ENCODE data around the gene LZTS2.
"Not testable (repeated sequence)": the region's sequence is repeated elsewhere in the genome, so short reads cannot be mapped to it uniquely, and the experiment has no call there.

Gene LZTS2

GRCh38 chr10:101027106-101027720, 27.6 kb downstream of the LZTS2 start:
- no peaks in the 10 kb centered on the region for H3K27me3 Mint-ChIP-seq
- H3K9me3 Mint-ChIP-seq (ENCODE audit: low read depth) = no peaks in the 10 kb centered on the region
- H3K4me1 Mint-ChIP-seq (ENCODE audit: low read depth) = peaks cover 8% of the 10 kb centered on the region
- no peaks in the 10 kb centered on the region for H3K36me3 Mint-ChIP-seq
- no peak overlapping the region for H3K4me3 Mint-ChIP-seq
- no peak overlapping the region for H3K27ac Mint-ChIP-seq

- Mint-ChIP-seq H3K4me3 (no peak overlapping the region), H3K27ac (no peak overlapping the region), H3K36me3 (no peaks in the 10 kb centered on the region), H3K4me1 (ENCODE audit: low read depth) (peaks cover 23% of the 10 kb centered on the region), H3K9me3 (ENCODE audit: low read depth) (no peaks in the 10 kb centered on the region), H3K27me3 (no peaks in the 10 kb centered on the region)
Observed at GRCh38 chr10:101028446-101029337, 29.1 kb downstream of the LZTS2 start.

- Mint-ChIP-seq H3K4me3 (no peak overlapping the region), H3K27ac (no peak overlapping the region)
Observed at GRCh38 chr10:101029520-101030295, 30.1 kb downstream of the LZTS2 start.

GRCh38 chr10:101030496-101031127, 31.0 kb downstream of the LZTS2 start:
- H3K4me3 Mint-ChIP-seq = peak overlapping the region; percentile 89
- H3K4me1 Mint-ChIP-seq (ENCODE audit: low read depth) = peaks cover 25% of the 10 kb centered on the region
- no peaks in the 10 kb centered on the region for H3K36me3 Mint-ChIP-seq
- H3K9me3 Mint-ChIP-seq (ENCODE audit: low read depth) = no peaks in the 10 kb centered on the region
- H3K27me3 Mint-ChIP-seq = no peaks in the 10 kb centered on the region
- H3K27ac Mint-ChIP-seq = no peak overlapping the region

More at GRCh38 chr10:101029520-101030295, 30.1 kb downstream of the LZTS2 start:
- Mint-ChIP-seq H3K36me3 (no peaks in the 10 kb centered on the region), H3K9me3 (ENCODE audit: low read depth) (no peaks in the 10 kb centered on the region), H3K4me1 (ENCODE audit: low read depth) (peaks cover 25% of the 10 kb centered on the region), H3K27me3 (no peaks in the 10 kb centered on the region)

GRCh38 chr10:101031128-101031795, 31.7 kb downstream of the LZTS2 start, which contains the start of the genes PDZD7 and SFXN3:
Gene PDZD7 (minus strand): TSS chr10:101031129. CDS start chr10:101030219, 910 bp downstream.
Gene SFXN3 (plus strand): TSS chr10:101031234. CDS start chr10:101034695, 3,461 bp downstream.
- H3K4me1 Mint-ChIP-seq (ENCODE audit: low read depth) = peaks cover 25% of the 10 kb centered on the region
- H3K4me3 Mint-ChIP-seq = peak within 1 kb of the TSS; percentile 89
- no peaks in the 10 kb centered on the region for H3K27me3 Mint-ChIP-seq
- no peaks in the 10 kb centered on the region for H3K9me3 Mint-ChIP-seq (ENCODE audit: low read depth)
- H3K36me3 Mint-ChIP-seq = no peaks in the 10 kb centered on the region
- peak within 1 kb of the TSS; percentile 68 for H3K27ac Mint-ChIP-seq

GRCh38 chr10:101031796-101032636, 32.4 kb downstream of the LZTS2 start:
- no peaks in the 10 kb centered on the region for H3K36me3 Mint-ChIP-seq
- no peaks in the 10 kb centered on the region for H3K9me3 Mint-ChIP-seq (ENCODE audit: low read depth)
- H3K27ac Mint-ChIP-seq = peak overlapping the region; percentile 90
- peak overlapping the region; percentile 89 for H3K4me3 Mint-ChIP-seq
- H3K4me1 Mint-ChIP-seq (ENCODE audit: low read depth) = peaks cover 25% of the 10 kb centered on the region
- no peaks in the 10 kb centered on the region for H3K27me3 Mint-ChIP-seq

GRCh38 chr10:101032637-101033224, 33.1 kb downstream of the LZTS2 start:
- H3K27me3 Mint-ChIP-seq = no peaks in the 10 kb centered on the region
- peak overlapping the region; percentile 90 for H3K27ac Mint-ChIP-seq
- peaks cover 25% of the 10 kb centered on the region for H3K4me1 Mint-ChIP-seq (ENCODE audit: low read depth)
- no peaks in the 10 kb centered on the region for H3K36me3 Mint-ChIP-seq
- H3K9me3 Mint-ChIP-seq (ENCODE audit: low read depth) = no peaks in the 10 kb centered on the region
- H3K4me3 Mint-ChIP-seq = peak overlapping the region; percentile 89

- no peaks in the 10 kb centered on the region for H3K9me3 Mint-ChIP-seq (ENCODE audit: low read depth)
- H3K4me1 Mint-ChIP-seq (ENCODE audit: low read depth) = peaks cover 25% of the 10 kb centered on the region
- H3K27ac Mint-ChIP-seq = peak overlapping the region; percentile 75
- no peaks in the 10 kb centered on the region for H3K27me3 Mint-ChIP-seq
- no peaks in the 10 kb centered on the region for H3K36me3 Mint-ChIP-seq
- peak overlapping the region; percentile 89 for H3K4me3 Mint-ChIP-seq
Observed at GRCh38 chr10:101033276-101033675, 33.7 kb downstream of the LZTS2 start.

- not testable (repeated sequence) for H3K27ac Mint-ChIP-seq; H3K4me3 Mint-ChIP-seq; H3K36me3 Mint-ChIP-seq; H3K27me3 Mint-ChIP-seq; H3K9me3 Mint-ChIP-seq (ENCODE audit: low read depth)
- peaks cover 25% of the 10 kb centered on the region for H3K4me1 Mint-ChIP-seq (ENCODE audit: low read depth)
Observed at GRCh38 chr10:101034404-101034803, 34.8 kb downstream of the LZTS2 start.

- no peaks in the 10 kb centered on the region for H3K36me3 Mint-ChIP-seq
- H3K4me1 Mint-ChIP-seq (ENCODE audit: low read depth) = peaks cover 23% of the 10 kb centered on the region
- no peaks in the 10 kb centered on the region for H3K27me3 Mint-ChIP-seq
- H3K27ac Mint-ChIP-seq = no peak overlapping the region
- H3K9me3 Mint-ChIP-seq (ENCODE audit: low read depth) = no peaks in the 10 kb centered on the region
- no peak overlapping the region for H3K4me3 Mint-ChIP-seq
Observed at GRCh38 chr10:101035314-101035713, 35.7 kb downstream of the LZTS2 start.

GRCh38 chr10:101035916-101036702, 36.5 kb downstream of the LZTS2 start:
- Mint-ChIP-seq H3K4me1 (ENCODE audit: low read depth) (peaks cover 23% of the 10 kb centered on the region), H3K4me3 (no peak overlapping the region), H3K36me3 (no peaks in the 10 kb centered on the region), H3K27me3 (no peaks in the 10 kb centered on the region), H3K9me3 (ENCODE audit: low read depth) (no peaks in the 10 kb centered on the region), H3K27ac (no peak overlapping the region)

- Mint-ChIP-seq H3K9me3 (ENCODE audit: low read depth) (no peaks in the 10 kb centered on the region), H3K27me3 (no peaks in the 10 kb centered on the region), H3K27ac (no peak overlapping the region), H3K4me3 (no peak overlapping the region), H3K36me3 (no peaks in the 10 kb centered on the region), H3K4me1 (ENCODE audit: low read depth) (peaks cover 21% of the 10 kb centered on the region)
Observed at GRCh38 chr10:101036726-101037125, 37.1 kb downstream of the LZTS2 start.
